Pons (tissue), 1 donor: ENCODE data around the gene REEP3.

Source experiments
- DNase-seq: peaks from one replicate; pipeline ENCODE4 v3.0.0-alpha.2; 2016; ENCODE audit warnings: low spot score

Gene REEP3

GRCh38 chr10:63506554-63506953 lies 14.6 kb upstream of the REEP3 start:
- DNase-seq, result no peak

- no peak for DNase-seq
Measured at GRCh38 chr10:63515002-63515763, 6.0 kb upstream of the REEP3 start.

GRCh38 chr10:63516207-63516606 lies 5.0 kb upstream of the REEP3 start:
- DNase-seq, result no peak

GRCh38 chr10:63518690-63519288 lies 2.4 kb upstream of the REEP3 start:
- DNase-seq, result no peak

- peak; percentile 69 for DNase-seq
Measured at GRCh38 chr10:63521416-63522276, 445 bp downstream of the REEP3 start.

GRCh38 chr10:63522277-63522687 lies 1.1 kb downstream of the REEP3 start:
- DNase-seq, result no peak

GRCh38 chr10:63522995-63523394 lies 1.8 kb downstream of the REEP3 start:
- DNase-seq, result no peak

GRCh38 chr10:63525021-63525420 lies 3.8 kb downstream of the REEP3 start:
- no peak for DNase-seq

- no peak for DNase-seq
Measured at GRCh38 chr10:63527401-63527800, 6.2 kb downstream of the REEP3 start.

GRCh38 chr10:63528084-63528744 lies 7.0 kb downstream of the REEP3 start:
- no peak for DNase-seq

- peak; percentile 66 for DNase-seq
Measured at GRCh38 chr10:63530409-63530808, 9.2 kb downstream of the REEP3 start.

GRCh38 chr10:63534723-63535122 lies 13.5 kb downstream of the REEP3 start:
- no peak for DNase-seq

- no peak for DNase-seq
Measured at GRCh38 chr10:63536698-63537097, 15.5 kb downstream of the REEP3 start.

- no peak for DNase-seq
Measured at GRCh38 chr10:63537536-63537935, 16.3 kb downstream of the REEP3 start.

- DNase-seq, result no peak
Measured at GRCh38 chr10:63539377-63539776, 18.2 kb downstream of the REEP3 start.

GRCh38 chr10:63539994-63540393 lies 18.8 kb downstream of the REEP3 start:
- DNase-seq, result no peak

GRCh38 chr10:63542835-63543575 lies 21.8 kb downstream of the REEP3 start:
- no peak for DNase-seq

- no peak for DNase-seq
Measured at GRCh38 chr10:63543576-63543962, 22.4 kb downstream of the REEP3 start.

- no peak for DNase-seq
Measured at GRCh38 chr10:63544418-63544817, 23.2 kb downstream of the REEP3 start.

GRCh38 chr10:63547628-63548360 lies 26.6 kb downstream of the REEP3 start:
- DNase-seq, result no peak

- DNase-seq, result no peak
Measured at GRCh38 chr10:63548860-63549259, 27.7 kb downstream of the REEP3 start.
